ENCODE results near the gene ARHGAP10.

Gene ARHGAP10

GRCh38 chr4:148075438-148075837, 343.6 kb downstream of the ARHGAP10 start:
- DNase-seq: no peak
- H3K4me3 Mint-ChIP-seq: no peak overlapping the region
- H3K27me3 Mint-ChIP-seq (ENCODE audit: low read depth, poor library complexity): peaks cover 3% of the 10 kb centered on the region
- TF ChIP-seq CTCF (IDR thresholded peaks at IDR 0.05): no peak
- peaks cover 32% of the 10 kb centered on the region for H3K9me3 Mint-ChIP-seq
- peaks cover 31% of the 10 kb centered on the region for H3K4me1 Mint-ChIP-seq
- H3K36me3 Mint-ChIP-seq (ENCODE audit: low read depth): peaks cover 76% of the 10 kb centered on the region
- H3K27ac Mint-ChIP-seq: no peak overlapping the region

GRCh38 chr4:148076964-148077363, 345.1 kb downstream of the ARHGAP10 start:
- TF ChIP-seq CTCF (IDR thresholded peaks at IDR 0.05): no peak
- Mint-ChIP-seq H3K4me1 (peaks cover 17% of the 10 kb centered on the region), H3K4me3 (no peak overlapping the region), H3K36me3 (ENCODE audit: low read depth) (peaks cover 82% of the 10 kb centered on the region), H3K27me3 (ENCODE audit: low read depth, poor library complexity) (peaks cover 5% of the 10 kb centered on the region), H3K9me3 (peaks cover 42% of the 10 kb centered on the region), H3K27ac (no peak overlapping the region)
- no peak for DNase-seq

GRCh38 chr4:148077581-148077980, 345.7 kb downstream of the ARHGAP10 start:
- no peak for TF ChIP-seq CTCF (IDR thresholded peaks at IDR 0.05)
- no peak overlapping the region for H3K27ac Mint-ChIP-seq
- H3K4me1 Mint-ChIP-seq: peaks cover 17% of the 10 kb centered on the region
- H3K9me3 Mint-ChIP-seq: peaks cover 48% of the 10 kb centered on the region
- no peak overlapping the region for H3K4me3 Mint-ChIP-seq
- H3K36me3 Mint-ChIP-seq (ENCODE audit: low read depth): peaks cover 85% of the 10 kb centered on the region
- peaks cover 7% of the 10 kb centered on the region for H3K27me3 Mint-ChIP-seq (ENCODE audit: low read depth, poor library complexity)
- no peak for DNase-seq

- DNase-seq: no peak
- Mint-ChIP-seq H3K27me3 (ENCODE audit: low read depth, poor library complexity) (peaks cover 7% of the 10 kb centered on the region), H3K9me3 (peaks cover 50% of the 10 kb centered on the region), H3K4me1 (peaks cover 17% of the 10 kb centered on the region), H3K27ac (no peak overlapping the region), H3K4me3 (no peak overlapping the region), H3K36me3 (ENCODE audit: low read depth) (peaks cover 85% of the 10 kb centered on the region)
- TF ChIP-seq CTCF (IDR thresholded peaks at IDR 0.05): no peak
Measured at GRCh38 chr4:148078061-148078460, 346.2 kb downstream of the ARHGAP10 start.

GRCh38 chr4:148079961-148080360, 348.1 kb downstream of the ARHGAP10 start:
- Mint-ChIP-seq H3K27ac (peak overlapping the region; percentile 95), H3K4me3 (no peak overlapping the region), H3K36me3 (ENCODE audit: low read depth) (peaks cover 83% of the 10 kb centered on the region), H3K9me3 (peaks cover 52% of the 10 kb centered on the region), H3K27me3 (ENCODE audit: low read depth, poor library complexity) (peaks cover 4% of the 10 kb centered on the region), H3K4me1 (peaks cover 17% of the 10 kb centered on the region)
- DNase-seq: no peak
- no peak for TF ChIP-seq CTCF (IDR thresholded peaks at IDR 0.05)

GRCh38 chr4:148081267-148081666, 349.4 kb downstream of the ARHGAP10 start:
- Mint-ChIP-seq H3K36me3 (ENCODE audit: low read depth) (peaks cover 83% of the 10 kb centered on the region), H3K27me3 (ENCODE audit: low read depth, poor library complexity) (peaks cover 4% of the 10 kb centered on the region), H3K4me1 (peaks cover 9% of the 10 kb centered on the region), H3K9me3 (peaks cover 52% of the 10 kb centered on the region), H3K27ac (no peak overlapping the region), H3K4me3 (no peak overlapping the region)
- DNase-seq: no peak
- TF ChIP-seq CTCF (IDR thresholded peaks at IDR 0.05): no peak

Data from nephron progenitor cell (in vitro differentiated cells).